A673 (cell line): ENCODE data around the gene NPW. TPM values are rescaled to one million over a fixed set of nuclear protein-coding genes. Genes with fewer than 3 reads are reported as not detected.

Experiments
- BruUV-seq: library from RNA; stranded (reverse); fragments of 400-500 nt; replicated peaks from 2 replicates; lab custom pipeline; 2021; lab: Mats Ljungman, UMichigan
- CTCF ChIA-PET: fragments of 300-600 bp; sonication (Branson Sonifier 250); formaldehyde crosslinking; loops from one replicate; lab custom pipeline; 2022; ENCODE audit warnings: antibody characterized with exemption; lab: Charles Lee
- POLR2A ChIA-PET: fragments of 300-600 bp; sonication (Branson Sonifier 250); formaldehyde crosslinking; loops from one replicate; lab custom pipeline; 2022; ENCODE audit warnings: antibody characterized with exemption; ENCODE audit not compliant: low non-redundant PET; lab: Charles Lee
- DNase-seq: peaks from one replicate; pipeline ENCODE4 v3.0.0-alpha.2; 2015; ENCODE audit warnings: low spot score
- H3K27ac ChIP-seq: fragments of 200-600 bp; sonication (generic); 2 replicates; pipeline ENCODE4 v1.5.1; 2016; ENCODE audit warnings: mixed run types, low read depth, mild to moderate bottlenecking, mixed read lengths, antibody characterized with exemption, low read length; ENCODE audit not compliant: poor library complexity, severe bottlenecking
- H3K27me3 ChIP-seq: fragments of 200-600 bp; sonication (generic); replicated peaks from 2 replicates; pipeline ENCODE4 v1.6.1; 2017; ENCODE audit warnings: mixed run types, low read depth, mild to moderate bottlenecking, mixed read lengths, antibody characterized with exemption, low read length; ENCODE audit not compliant: insufficient read depth, poor library complexity
- H3K36me3 ChIP-seq: fragments of 200-600 bp; sonication (generic); 2 replicates; pipeline ENCODE4 v1.6.1; 2016; ENCODE audit warnings: mixed run types, mild to moderate bottlenecking, mixed read lengths, antibody characterized with exemption, low read length; ENCODE audit not compliant: insufficient read depth, poor library complexity, severe bottlenecking
- H3K4me1 ChIP-seq: fragments of 200-600 bp; sonication (generic); 2 replicates; pipeline ENCODE4 v1.6.1; 2017; ENCODE audit warnings: mixed run types, mild to moderate bottlenecking, mixed read lengths, antibody characterized with exemption, low read length; ENCODE audit not compliant: insufficient read depth, poor library complexity, severe bottlenecking
- H3K4me3 ChIP-seq: fragments of 200-600 bp; sonication (generic); 2 replicates; pipeline ENCODE4 v1.5.1; 2016; ENCODE audit warnings: low read depth, mixed run types, mild to moderate bottlenecking, mixed read lengths, low read length; ENCODE audit not compliant: poor library complexity, severe bottlenecking
- H3K9me3 ChIP-seq: fragments of 200-600 bp; sonication (generic); 2 replicates; pipeline ENCODE4 v1.6.1; 2016; ENCODE audit warnings: mixed run types, low read depth, mild to moderate bottlenecking, mixed read lengths, antibody characterized with exemption, low read length; ENCODE audit not compliant: poor library complexity, severe bottlenecking
- EZH2 ChIP-seq: fragments of 200-600 bp; sonication (generic); IDR thresholded peaks from 2 replicates; pipeline ENCODE4 v1.6.1; 2017; ENCODE audit warnings: borderline replicate concordance, low read depth, mild to moderate bottlenecking, mixed read lengths, antibody characterized with exemption, low read length; ENCODE audit not compliant: poor library complexity, severe bottlenecking
- intact Hi-C: fragments of 100-400 bp; cut with micrococcal nuclease; formaldehyde crosslinking; loops from one replicate; pipeline ENCODE4 v1.10.0; 2022; ENCODE audit not compliant: unreplicated experiment
- total RNA-seq: library from RNA; stranded (reverse); gene quantifications from 2 replicates; pipeline ENCODE4 v1.2.3, GENCODE V29; 2021
- TF ChIP-seq, protein P1 (sequence below): fragments of 300-800, 200-600 bp; sonication (generic); conservative IDR thresholded peaks from 2 replicates; pipeline ENCODE4 v1.5.1; 2017; ENCODE audit warnings: low read depth, mild to moderate bottlenecking, antibody characterized with exemption, low read length, moderate library complexity, mixed read lengths

The NPW gene
- total RNA-seq, 1 experiment from 2014 or later = 96.5 TPM

DNA sequence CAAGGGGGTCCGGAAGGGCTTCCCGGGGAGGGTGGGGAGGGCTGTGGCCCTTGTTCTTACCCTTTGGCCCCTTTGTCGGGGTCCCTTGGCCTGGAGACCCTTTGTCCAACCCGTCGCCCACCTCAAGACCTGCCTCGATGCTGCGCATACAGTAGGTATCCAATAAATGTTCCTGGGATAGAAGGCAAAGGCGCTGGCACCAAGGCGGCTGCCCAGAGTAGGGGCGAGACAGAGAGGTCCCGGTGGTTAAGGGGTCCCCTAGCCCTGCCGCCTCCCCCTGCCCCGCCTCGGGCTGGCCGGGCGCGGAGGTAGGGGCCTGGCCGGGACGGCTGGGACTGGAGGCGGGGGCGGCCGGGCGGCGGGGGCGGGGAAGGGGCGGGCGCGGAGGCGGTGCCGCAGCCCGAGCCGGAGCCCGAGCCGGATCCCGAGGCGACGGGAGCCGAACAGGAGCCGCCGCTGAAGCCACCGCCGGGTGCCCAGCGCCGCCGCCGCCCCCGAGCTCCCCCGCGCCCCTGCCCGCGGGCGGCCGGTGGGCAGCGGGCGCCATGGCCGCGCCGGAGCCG, 7.0 kb downstream of the NPW start, which contains the start of gene NHERF2:
NHERF2 (plus strand) TSS at position 442 of the 563 bp plus-strand sequence; CDS start at position 546, 104 bp downstream.
- H3K27me3 ChIP-seq = no peaks in the 10 kb centered on the region
- intact Hi-C loops = no loop called here
- H3K36me3 ChIP-seq = no peaks in the 10 kb centered on the region
- ChIA-PET POLR2A (no interaction called here), CTCF (interaction anchor here (0.5 to 1.2 kb wide), 2 partner anchors 114 to 169 kb away, joined by 3 read pairs; no protein-coding TSS in a partner anchor)
- H3K9me3 ChIP-seq = no peaks in the 10 kb centered on the region
- no TSS peak for BruUV-seq
- TF ChIP-seq, protein P1, sequence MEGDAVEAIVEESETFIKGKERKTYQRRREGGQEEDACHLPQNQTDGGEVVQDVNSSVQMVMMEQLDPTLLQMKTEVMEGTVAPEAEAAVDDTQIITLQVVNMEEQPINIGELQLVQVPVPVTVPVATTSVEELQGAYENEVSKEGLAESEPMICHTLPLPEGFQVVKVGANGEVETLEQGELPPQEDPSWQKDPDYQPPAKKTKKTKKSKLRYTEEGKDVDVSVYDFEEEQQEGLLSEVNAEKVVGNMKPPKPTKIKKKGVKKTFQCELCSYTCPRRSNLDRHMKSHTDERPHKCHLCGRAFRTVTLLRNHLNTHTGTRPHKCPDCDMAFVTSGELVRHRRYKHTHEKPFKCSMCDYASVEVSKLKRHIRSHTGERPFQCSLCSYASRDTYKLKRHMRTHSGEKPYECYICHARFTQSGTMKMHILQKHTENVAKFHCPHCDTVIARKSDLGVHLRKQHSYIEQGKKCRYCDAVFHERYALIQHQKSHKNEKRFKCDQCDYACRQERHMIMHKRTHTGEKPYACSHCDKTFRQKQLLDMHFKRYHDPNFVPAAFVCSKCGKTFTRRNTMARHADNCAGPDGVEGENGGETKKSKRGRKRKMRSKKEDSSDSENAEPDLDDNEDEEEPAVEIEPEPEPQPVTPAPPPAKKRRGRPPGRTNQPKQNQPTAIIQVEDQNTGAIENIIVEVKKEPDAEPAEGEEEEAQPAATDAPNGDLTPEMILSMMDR = no peak
- TF ChIP-seq EZH2 = no peak
- peaks cover 27% of the 10 kb centered on the region for H3K4me1 ChIP-seq
- H3K4me3 ChIP-seq = peak within 1 kb of the TSS; percentile 57
- DNase-seq = peak; percentile 55
- H3K27ac ChIP-seq = no peak within 1 kb of the TSS

DNA sequence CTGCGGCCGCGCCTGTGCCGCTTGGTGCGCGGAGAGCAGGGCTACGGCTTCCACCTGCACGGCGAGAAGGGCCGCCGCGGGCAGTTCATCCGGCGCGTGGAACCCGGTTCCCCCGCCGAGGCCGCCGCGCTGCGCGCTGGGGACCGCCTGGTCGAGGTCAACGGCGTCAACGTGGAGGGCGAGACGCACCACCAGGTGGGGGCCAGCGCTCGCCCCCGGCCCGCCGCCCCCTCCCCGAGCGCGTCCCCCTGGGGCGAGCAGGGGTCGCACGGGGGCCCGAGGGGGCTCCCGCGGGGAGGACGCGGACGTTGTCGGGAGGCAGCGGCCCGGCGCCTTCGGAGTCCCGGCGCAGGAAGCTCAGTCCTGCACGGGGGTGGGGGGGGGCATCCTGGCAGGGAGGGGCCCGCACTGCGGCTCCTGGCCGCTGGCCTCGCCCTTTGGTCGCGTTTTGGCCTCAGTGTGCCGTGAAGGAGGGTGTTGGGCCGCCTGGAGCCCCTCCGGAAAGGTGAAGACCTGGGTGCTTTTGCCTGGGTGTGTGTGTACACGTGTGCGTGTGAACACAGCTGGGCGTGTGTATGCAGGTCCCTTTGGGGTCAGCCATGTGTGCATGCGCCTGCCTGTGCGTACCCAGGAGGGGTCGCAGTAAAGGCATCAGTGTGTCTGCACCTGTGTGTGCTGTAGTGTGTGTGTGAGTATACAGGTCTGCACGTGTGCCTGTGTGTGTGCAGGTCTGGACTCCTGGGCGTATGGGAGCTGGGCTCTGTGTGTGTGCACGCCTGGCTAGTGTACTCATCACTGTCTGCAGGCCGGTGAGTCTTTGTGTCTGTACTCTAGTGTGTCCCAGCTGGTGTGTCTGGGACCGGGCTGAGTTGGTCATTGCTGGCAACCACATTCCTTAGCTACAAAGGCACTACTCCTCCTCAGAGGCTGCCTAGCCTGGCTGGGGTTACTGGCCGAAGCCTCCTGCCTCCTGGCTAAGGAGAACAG, 7.7 kb downstream of the NPW start:
- H3K4me3 ChIP-seq = peak overlapping the region; percentile 57
- H3K27ac ChIP-seq = no peak overlapping the region
- H3K4me1 ChIP-seq = peaks cover 27% of the 10 kb centered on the region
- TF ChIP-seq, protein P1 = 0 out of 2 replicates have a peak, but pooled peaks have one; percentile 19
- TF ChIP-seq EZH2 = no peak
- no TSS peak for BruUV-seq
- no peaks in the 10 kb centered on the region for H3K9me3 ChIP-seq
- no peak for DNase-seq
- H3K36me3 ChIP-seq = no peaks in the 10 kb centered on the region
- H3K27me3 ChIP-seq = no peaks in the 10 kb centered on the region
- ChIA-PET POLR2A (no interaction called here), CTCF (interaction anchor here (0.5 to 1.2 kb wide), 4 partner anchors 7 to 168 kb away, joined by 3 to 4 read pairs (median 3); partner anchors contain the start of gene NPW)
- intact Hi-C loops = no loop called here

DNA sequence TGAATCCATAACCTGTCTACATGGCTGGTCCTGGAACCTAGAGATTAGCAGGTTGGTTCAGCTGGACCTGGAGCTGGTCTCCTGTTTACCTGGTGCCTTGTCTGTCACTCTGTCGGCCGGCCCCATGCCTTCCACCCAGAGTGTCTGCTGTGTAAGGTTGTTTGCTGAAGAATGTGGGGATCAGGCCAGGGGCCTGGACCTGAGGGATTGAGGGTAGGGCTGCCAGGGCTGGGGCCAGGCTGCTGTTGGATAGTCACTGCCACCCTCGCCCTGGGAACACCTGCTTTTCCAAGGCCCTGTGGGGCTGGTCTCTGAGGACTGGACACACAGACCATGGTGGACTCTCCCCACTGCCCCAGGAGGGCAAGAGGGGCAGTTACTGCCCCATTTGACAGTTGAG, 8.6 kb downstream of the NPW start:
- ChIA-PET CTCF (interaction anchor here (0.6 to 0.7 kb wide), 2 partner anchors 8 to 12 kb away, joined by 3 to 4 read pairs; partner anchors contain the start of gene NPW), POLR2A (no interaction called here)
- no peaks in the 10 kb centered on the region for H3K36me3 ChIP-seq
- H3K4me3 ChIP-seq = peak overlapping the region; percentile 57
- intact Hi-C loops = no loop called here
- no peaks in the 10 kb centered on the region for H3K9me3 ChIP-seq
- no peak for DNase-seq
- no peaks in the 10 kb centered on the region for H3K27me3 ChIP-seq
- H3K27ac ChIP-seq = no peak overlapping the region
- no peak for TF ChIP-seq EZH2
- H3K4me1 ChIP-seq = peaks cover 21% of the 10 kb centered on the region
- no TSS peak for BruUV-seq
